CD4-positive, alpha-beta memory T cell (primary cell): ENCODE results near the gene ZNF93. TPM values are rescaled to one million over a fixed set of nuclear protein-coding genes. Genes with fewer than 3 reads are reported as not detected.

Experiments
- polyA plus RNA-seq, 2 donors: library from polyadenylated mRNA; unstranded; fragments of 300-500 nt; fragmentation: Illumina TruSeq; gene quantifications; one replicate each; pipeline ENCODE4 v1.2.3, GENCODE V29; 2021
- total RNA-seq, 2 experiments: library from RNA; stranded (reverse); gene quantifications; one replicate each; pipeline ENCODE4 v1.2.3, GENCODE V29; 2021

Gene ZNF93
- total and polyA plus RNA-seq, 4 experiments from 2014 or later: 5.6 to 9.2 (median 7.7) TPM

Other genes with a start within 250 kb of the ZNF93 start
- gene ATP13A1, start 237.3 kb upstream of the ZNF93 start, total RNA-seq: 100 to 1,000 TPM; 137 to 139 TPM
- 10 to 100 TPM; 21.3 to 54.7 TPM for gene ATP13A1, start 237.3 kb upstream of the ZNF93 start, polyA plus RNA-seq
- gene ZNF101, start 232.1 kb upstream of the ZNF93 start, total RNA-seq: 100 to 1,000 TPM; 152 to 156 TPM
- gene ZNF101, start 232.1 kb upstream of the ZNF93 start, polyA plus RNA-seq: 100 to 1,000 TPM in 1 of 2 donors, 10 to 100 TPM in 1; 97.3 to 113 TPM
- gene ZNF14, start 167.8 kb upstream of the ZNF93 start, total RNA-seq: 10 to 100 TPM; 31.2 to 32.2 TPM
- 10 to 100 TPM; 13.9 to 22.7 TPM for gene ZNF14, start 167.8 kb upstream of the ZNF93 start, polyA plus RNA-seq
- gene ZNF506, start 79.2 kb upstream of the ZNF93 start, total RNA-seq: 10 to 100 TPM; 76.4 to 80.5 TPM
- gene ZNF506, start 79.2 kb upstream of the ZNF93 start, polyA plus RNA-seq: 10 to 100 TPM in 1 of 2 donors, 1 to 10 TPM in 1; 9.6 to 29.2 TPM
- 10 to 100 TPM; 23.8 to 25.8 TPM for gene ZNF253, start 35.1 kb upstream of the ZNF93 start, total RNA-seq
- gene ZNF253, start 35.1 kb upstream of the ZNF93 start, polyA plus RNA-seq: 1 to 10 TPM; 5.5 to 8.8 TPM
- gene ZNF682, start 138.6 kb downstream of the ZNF93 start, total RNA-seq: 1 to 10 TPM; 7.3 TPM
- 1 to 10 TPM; 3.7 to 5.2 TPM for gene ZNF682, start 138.6 kb downstream of the ZNF93 start, polyA plus RNA-seq
- gene ZNF90, start 177.1 kb downstream of the ZNF93 start, total RNA-seq: 1 to 10 TPM; 5.4 to 6.2 TPM
- gene ZNF90, start 177.1 kb downstream of the ZNF93 start, polyA plus RNA-seq: 1 to 10 TPM in 1 of 2 donors, under 1 TPM in 1; 0.60 to 1.1 TPM